SK-N-MC (cell line): ENCODE measurements around the gene DUSP1.

Source experiments
- EZH2 ChIP-seq: fragments of 200-600 bp; sonication (generic); IDR thresholded peaks from one replicate; pipeline ENCODE4 v1.6.1; 2017; ENCODE audit warnings: antibody characterized with exemption
- POLR2AphosphoS5 ChIP-seq: IDR thresholded peaks from 2 replicates; pipeline ENCODE4 v1.6.1; 2012; ENCODE audit warnings: mild to moderate bottlenecking, low read depth, low read length, borderline replicate concordance

DNA sequence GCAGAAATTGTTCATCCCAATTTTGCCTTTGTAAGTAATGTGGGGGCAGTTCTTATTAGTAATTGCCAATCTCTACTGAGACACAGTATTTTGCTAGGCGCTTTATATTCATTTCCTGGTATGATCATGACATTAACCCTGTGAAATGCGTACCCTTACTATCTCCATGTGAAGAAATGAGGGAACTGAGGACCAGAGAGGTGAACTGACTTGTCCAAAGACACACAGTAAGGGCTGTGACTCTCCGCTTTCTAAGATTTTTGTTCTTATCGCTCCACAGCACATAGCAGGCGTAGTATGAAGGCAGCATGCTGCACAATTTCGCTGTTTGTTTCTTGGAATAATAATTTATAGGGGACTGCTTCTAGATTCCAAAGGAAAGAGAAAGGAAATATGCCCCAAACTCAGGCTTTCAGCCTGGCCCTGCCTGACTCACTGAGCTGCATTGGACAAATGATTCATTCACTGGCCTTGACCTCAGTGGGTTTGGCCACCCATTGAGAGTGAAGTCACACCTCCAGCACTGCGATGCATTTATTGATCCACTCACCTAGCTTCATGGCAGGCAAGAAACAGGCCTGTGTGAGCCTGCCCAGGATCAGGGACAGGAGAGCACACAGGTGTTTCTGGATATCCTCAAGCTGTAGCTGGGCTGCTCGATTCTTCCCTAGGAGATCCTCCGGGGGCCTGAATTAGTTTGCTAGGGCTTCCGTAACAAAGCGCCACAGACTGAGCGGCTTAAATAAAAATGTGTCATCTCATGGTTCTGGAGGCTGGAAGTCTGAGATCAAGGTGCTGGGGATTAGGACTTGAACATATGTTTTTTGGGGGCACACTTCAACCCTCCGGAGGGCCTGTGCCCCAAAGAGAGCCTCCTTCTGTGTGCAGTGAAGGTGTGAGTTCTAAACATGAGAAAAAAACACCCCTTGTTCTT is 7.2 kb upstream of the DUSP1 start:
- no peak for TF ChIP-seq POLR2AphosphoS5
- TF ChIP-seq EZH2, result no peak
